ENCODE results near the gene ADGRF3.

- no peak for TF ChIP-seq CTCF (IDR thresholded peaks at IDR 0.05)
- TF ChIP-seq POLR2A (IDR thresholded peaks at IDR 0.05): no peak
Measured at GRCh38 chr2:26327291-26328272, 19.0 kb downstream of the ADGRF3 start.

All from Peyer's patch (tissue), 4 donors.